NB4 (cell line): Measurements from ENCODE around the gene NTN3.

Experiments used
- CTCF ChIP-seq: IDR thresholded peaks from one replicate; pipeline ENCODE4 v1.5.1; 2012; ENCODE audit warnings: low read depth, low read length
- POLR2A ChIP-seq: IDR thresholded peaks from 2 replicates; pipeline ENCODE4 v1.6.1; 2011; ENCODE audit warnings: mild to moderate bottlenecking; ENCODE audit not compliant: insufficient read length; ENCODE audit errors: extremely low read depth

GRCh38 chr16:2427526-2427925 lies 43.6 kb upstream of the NTN3 start:
- TF ChIP-seq CTCF (no peak), POLR2A (no peak)
